NCI-H1092 (cell line): ENCODE results near the gene CD4.
"Not testable (repeated sequence)": the region's sequence is repeated elsewhere in the genome, so short reads cannot be mapped to it uniquely, and the experiment has no call there.

Experiments
- DNase-seq: peaks from one replicate; lab custom pipeline; 2025; lab: John Stamatoyannopoulos, UW

The CD4 gene

GRCh38 chr12:6868211-6869048 lies 79.1 kb downstream of the CD4 start:
- no peak for DNase-seq

- DNase-seq, result peak; percentile 43
These were observed 80.0 kb downstream of the CD4 start for GRCh38 chr12:6869049-6870021.

- not testable (repeated sequence) for DNase-seq
These were observed 81.0 kb downstream of the CD4 start for GRCh38 chr12:6870304-6870703.
